Measurements from ENCODE around the gene CDC42EP2. TPM values are rescaled to one million over a fixed set of nuclear protein-coding genes. Genes with fewer than 3 reads are reported as not detected.

Gene CDC42EP2, protein sequence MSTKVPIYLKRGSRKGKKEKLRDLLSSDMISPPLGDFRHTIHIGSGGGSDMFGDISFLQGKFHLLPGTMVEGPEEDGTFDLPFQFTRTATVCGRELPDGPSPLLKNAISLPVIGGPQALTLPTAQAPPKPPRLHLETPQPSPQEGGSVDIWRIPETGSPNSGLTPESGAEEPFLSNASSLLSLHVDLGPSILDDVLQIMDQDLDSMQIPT
- 1 to 10 TPM in 1 of 2 donors, not detected in 1; 1.7 TPM for total RNA-seq

- ATAC-seq, result peak; percentile 96 to 98
- Mint-ChIP-seq H3K4me1 (ENCODE audit: low read depth in 2 of 2) (peaks cover 6% of the 10 kb centered on the region in 2 donors), H3K4me3 (peak within 1 kb of the TSS; percentile 65)
Measured at GRCh38 chr11:65314501-65315203, at the start of gene CDC42EP2. TSS of gene CDC42EP2 (plus strand) at chr11:65314866. CDS start at chr11:65320899, 6,033 bp downstream.

GRCh38 chr11:65266210-65266609, 48.5 kb upstream of the CDC42EP2 start:
- Mint-ChIP-seq H3K4me1 (ENCODE audit: low read depth in 2 of 2) (peaks cover 30 to 38% of the 10 kb centered on the region in 2 donors), H3K4me3 (no peak overlapping the region), H3K27me3 (no peaks in the 10 kb centered on the region), H3K9me3 (no peaks in the 10 kb centered on the region), H3K36me3 (peaks cover 25% of the 10 kb centered on the region), H3K27ac (peak overlapping the region in 1 of 2 donors; percentile 23)
- no peak for ATAC-seq
- no peak for DNase-seq (ENCODE audit: low spot score)

More at GRCh38 chr11:65314501-65315203, at the start of gene CDC42EP2:
- Mint-ChIP-seq H3K27ac (peak within 1 kb of the TSS in 1 of 2 donors; percentile 51), H3K9me3 (no peaks in the 10 kb centered on the region), H3K27me3 (peaks cover 0 to 9% of the 10 kb centered on the region in 2 donors), H3K36me3 (no peaks in the 10 kb centered on the region)
- DNase-seq (ENCODE audit: low spot score), result peak; percentile 84

DNA sequence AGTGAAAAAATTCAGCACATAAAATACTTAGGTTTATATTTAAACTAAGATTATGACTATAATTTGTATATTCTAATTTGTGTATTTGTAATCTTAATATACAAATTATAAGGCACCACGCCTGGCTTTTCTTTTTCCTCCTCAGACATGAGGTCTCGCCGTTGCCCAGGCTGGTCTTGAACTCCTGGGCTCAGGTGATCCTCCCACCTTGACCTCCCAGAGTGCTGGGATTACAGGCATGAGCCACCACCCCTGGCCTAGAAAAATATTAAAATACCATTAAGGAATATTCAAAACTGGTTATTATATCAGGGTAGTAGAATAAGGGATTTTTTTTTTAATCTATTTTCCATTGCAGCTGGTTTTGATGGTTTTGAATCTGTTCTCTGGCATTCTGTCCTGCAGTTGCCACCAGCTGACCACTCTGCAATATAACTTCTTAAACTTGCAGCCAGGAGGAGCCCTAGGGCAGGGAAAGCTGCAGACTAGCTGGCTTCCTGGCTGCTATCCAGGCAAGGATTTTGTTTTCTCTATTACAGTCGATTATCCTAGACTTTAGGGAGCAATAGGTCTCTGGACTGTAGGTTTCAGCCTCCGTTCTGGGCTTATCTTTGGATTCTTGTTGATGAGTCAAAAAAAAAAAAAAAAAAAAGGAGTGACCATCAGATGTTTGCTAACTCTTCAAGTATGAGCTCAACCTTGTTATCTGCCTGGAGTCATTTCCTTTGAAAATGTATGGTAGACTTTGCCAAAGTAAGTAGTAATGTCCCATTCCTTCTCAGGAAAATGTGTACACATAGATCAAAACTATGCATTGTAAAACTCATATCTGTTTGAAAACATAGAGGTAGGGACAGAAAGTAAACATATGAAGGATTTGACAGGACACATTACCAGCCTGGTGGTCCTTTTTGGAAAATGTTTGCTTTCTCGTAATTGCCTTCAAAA, 39.7 kb upstream of the CDC42EP2 start:
- peaks cover 28% of the 10 kb centered on the region for H3K36me3 Mint-ChIP-seq
- no peak overlapping the region for H3K4me3 Mint-ChIP-seq
- H3K27ac Mint-ChIP-seq, result no peak overlapping the region

DNA sequence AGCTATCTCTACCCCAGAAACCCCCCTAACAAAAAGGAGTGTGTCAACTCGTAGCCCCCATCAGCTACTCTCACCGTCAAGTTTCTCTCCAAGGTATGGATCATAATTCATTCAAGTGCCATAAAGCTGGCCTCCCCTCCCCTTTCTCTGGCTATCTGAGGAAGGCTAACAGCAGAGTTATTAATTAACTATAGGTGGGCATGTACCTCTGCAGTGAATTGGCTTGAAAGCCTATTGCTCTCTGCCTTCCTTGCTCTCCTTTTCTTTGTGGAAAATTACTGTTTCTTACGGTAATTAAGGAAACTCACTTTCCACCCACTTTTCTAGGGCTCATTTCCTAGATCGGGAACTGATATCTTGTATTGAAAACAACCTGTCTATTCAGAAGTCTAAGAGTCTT, 38.8 kb upstream of the CDC42EP2 start:
- Mint-ChIP-seq H3K4me3 (no peak overlapping the region), H3K9me3 (no peaks in the 10 kb centered on the region), H3K27ac (peak overlapping the region in 1 of 2 donors; percentile 35), H3K4me1 (ENCODE audit: low read depth in 2 of 2) (peaks cover 6 to 7% of the 10 kb centered on the region in 2 donors), H3K36me3 (peaks cover 23% of the 10 kb centered on the region), H3K27me3 (no peaks in the 10 kb centered on the region)
- DNase-seq (ENCODE audit: low spot score) (no peak), ATAC-seq (no peak)

More for the DNA sequence above, 39.7 kb upstream of the CDC42EP2 start:
- Mint-ChIP-seq H3K27me3 (no peaks in the 10 kb centered on the region), H3K4me1 (ENCODE audit: low read depth in 2 of 2) (peaks cover 5 to 7% of the 10 kb centered on the region in 2 donors), H3K9me3 (no peaks in the 10 kb centered on the region)
- DNase-seq (ENCODE audit: low spot score) (no peak), ATAC-seq (no peak)

GRCh38 chr11:65277631-65278277, 36.9 kb upstream of the CDC42EP2 start:
- DNase-seq (ENCODE audit: low spot score) (no peak), ATAC-seq (no peak)
- H3K4me3 Mint-ChIP-seq, result no peak overlapping the region
- no peaks in the 10 kb centered on the region for H3K27me3 Mint-ChIP-seq
- H3K36me3 Mint-ChIP-seq, result peaks cover 24% of the 10 kb centered on the region
- no peaks in the 10 kb centered on the region for H3K9me3 Mint-ChIP-seq
- no peak overlapping the region for H3K27ac Mint-ChIP-seq
- H3K4me1 Mint-ChIP-seq (ENCODE audit: low read depth in 2 of 2), result peaks cover 6 to 7% of the 10 kb centered on the region in 2 donors

DNA sequence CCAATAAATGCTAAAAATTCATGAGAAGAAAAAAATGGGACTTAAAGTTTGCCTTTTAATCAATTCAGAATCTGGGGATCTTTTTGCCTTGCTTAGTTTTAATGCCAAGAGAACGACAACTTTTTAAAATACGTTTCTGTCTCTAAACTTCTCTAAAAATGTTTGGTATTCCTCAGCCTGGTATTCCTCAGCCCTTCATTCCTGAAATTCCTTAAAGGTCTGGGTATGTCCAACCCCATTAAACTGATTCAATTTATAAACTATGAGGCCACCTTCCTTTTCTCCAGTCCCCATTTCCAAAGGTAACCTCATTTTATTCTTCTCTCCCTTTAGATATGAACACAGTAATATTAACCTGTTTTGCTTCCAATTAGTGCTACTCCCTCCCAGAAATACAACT, 36.3 kb upstream of the CDC42EP2 start:
- Mint-ChIP-seq H3K36me3 (peaks cover 24% of the 10 kb centered on the region), H3K4me3 (no peak overlapping the region), H3K4me1 (ENCODE audit: low read depth in 2 of 2) (peaks cover 6 to 7% of the 10 kb centered on the region in 2 donors), H3K9me3 (no peaks in the 10 kb centered on the region), H3K27me3 (no peaks in the 10 kb centered on the region), H3K27ac (no peak overlapping the region)
- no peak for ATAC-seq
- DNase-seq (ENCODE audit: low spot score), result no peak

DNA sequence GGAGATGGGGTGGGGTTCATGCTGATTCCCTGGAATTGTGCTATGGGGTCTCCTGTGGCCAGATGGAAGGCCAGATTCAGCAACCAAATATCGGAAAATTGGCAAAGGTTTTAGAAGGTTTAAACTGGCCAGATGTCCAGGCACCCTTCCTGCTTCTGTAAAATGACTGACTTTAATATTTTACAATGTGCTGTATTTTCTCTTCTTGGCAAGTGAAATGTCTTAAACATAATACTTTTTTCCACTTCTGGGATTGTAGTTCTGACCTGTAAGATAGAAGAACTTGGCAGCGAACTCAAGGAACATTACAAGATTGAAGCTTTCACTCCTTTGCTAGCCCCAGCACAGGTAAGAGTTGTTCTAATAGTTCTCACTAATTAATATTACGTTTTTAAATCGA, 35.4 kb upstream of the CDC42EP2 start:
- no peak overlapping the region for H3K4me3 Mint-ChIP-seq
- H3K9me3 Mint-ChIP-seq, result no peaks in the 10 kb centered on the region
- peaks cover 24% of the 10 kb centered on the region for H3K36me3 Mint-ChIP-seq

DNA sequence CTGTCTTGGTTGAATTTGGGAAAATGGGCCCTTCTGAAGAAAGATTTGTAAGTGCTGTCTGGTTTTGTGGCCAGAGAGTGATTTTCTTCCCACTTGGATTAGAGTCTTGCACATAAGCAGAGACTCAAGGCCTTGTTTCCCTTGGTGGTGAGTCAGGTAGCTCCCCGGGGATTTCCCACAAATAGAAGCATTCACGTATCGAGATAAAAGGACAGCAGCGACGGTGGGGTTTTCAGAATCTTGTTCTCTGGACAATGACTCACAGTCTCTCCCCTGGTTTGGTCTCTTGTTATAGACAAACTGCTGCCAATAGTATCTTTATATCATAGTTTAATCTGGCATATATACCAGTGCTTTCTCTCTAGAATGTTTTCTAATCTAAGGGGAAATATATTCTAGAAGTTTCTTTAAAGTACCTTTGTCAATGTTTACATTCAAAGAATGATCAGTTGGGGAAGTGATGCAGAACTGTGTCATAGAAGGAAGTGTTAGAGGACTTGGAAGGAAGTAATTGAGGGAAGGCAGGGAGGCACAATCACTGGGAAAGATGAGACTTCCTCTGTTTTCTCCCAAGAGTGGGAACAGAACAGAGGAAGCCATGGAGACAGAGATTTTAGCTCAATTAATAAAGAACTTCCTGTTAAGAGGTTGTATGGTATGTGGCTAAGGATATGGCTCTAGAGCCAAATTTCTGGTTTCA, 34.8 kb upstream of the CDC42EP2 start:
- ATAC-seq (peak in 1 of 2 donors; percentile 49), DNase-seq (ENCODE audit: low spot score) (no peak)
- Mint-ChIP-seq H3K27me3 (no peaks in the 10 kb centered on the region), H3K9me3 (no peaks in the 10 kb centered on the region), H3K27ac (peak overlapping the region; percentile 8 to 39), H3K4me3 (peak overlapping the region; percentile 4), H3K4me1 (ENCODE audit: low read depth in 2 of 2) (peaks cover 6 to 7% of the 10 kb centered on the region in 2 donors), H3K36me3 (peaks cover 24% of the 10 kb centered on the region)

More for the DNA sequence above, 35.4 kb upstream of the CDC42EP2 start:
- Mint-ChIP-seq H3K4me1 (ENCODE audit: low read depth in 2 of 2) (peaks cover 6 to 7% of the 10 kb centered on the region in 2 donors), H3K27ac (peak overlapping the region; percentile 8 to 39), H3K27me3 (no peaks in the 10 kb centered on the region)
- DNase-seq (ENCODE audit: low spot score), result no peak
- ATAC-seq, result no peak

DNA sequence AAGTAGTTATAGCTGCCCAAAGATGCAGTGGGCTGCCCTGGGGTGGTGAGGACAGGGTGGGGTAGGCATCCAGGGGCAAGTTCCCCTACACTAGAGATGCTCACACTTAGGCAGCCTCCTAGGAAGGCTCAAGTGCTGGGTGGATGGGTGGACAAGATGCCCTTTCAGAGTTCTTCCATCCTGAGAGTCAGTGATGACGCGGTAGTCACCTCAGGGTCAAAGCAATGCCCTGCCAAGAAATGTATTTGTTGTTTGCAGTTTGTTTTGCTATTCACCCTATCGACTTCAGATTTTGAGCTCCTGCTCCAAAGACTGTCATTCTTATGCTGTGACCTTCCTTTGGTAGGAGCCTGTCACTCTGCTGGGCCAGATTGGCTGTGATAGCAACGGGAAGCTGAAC, 34.0 kb upstream of the CDC42EP2 start:
- Mint-ChIP-seq H3K4me3 (no peak overlapping the region), H3K27me3 (no peaks in the 10 kb centered on the region), H3K4me1 (ENCODE audit: low read depth in 2 of 2) (peaks cover 6 to 7% of the 10 kb centered on the region in 2 donors), H3K9me3 (no peaks in the 10 kb centered on the region), H3K36me3 (peaks cover 24% of the 10 kb centered on the region), H3K27ac (no peak overlapping the region)
- ATAC-seq (no peak), DNase-seq (ENCODE audit: low spot score) (no peak)

DNA sequence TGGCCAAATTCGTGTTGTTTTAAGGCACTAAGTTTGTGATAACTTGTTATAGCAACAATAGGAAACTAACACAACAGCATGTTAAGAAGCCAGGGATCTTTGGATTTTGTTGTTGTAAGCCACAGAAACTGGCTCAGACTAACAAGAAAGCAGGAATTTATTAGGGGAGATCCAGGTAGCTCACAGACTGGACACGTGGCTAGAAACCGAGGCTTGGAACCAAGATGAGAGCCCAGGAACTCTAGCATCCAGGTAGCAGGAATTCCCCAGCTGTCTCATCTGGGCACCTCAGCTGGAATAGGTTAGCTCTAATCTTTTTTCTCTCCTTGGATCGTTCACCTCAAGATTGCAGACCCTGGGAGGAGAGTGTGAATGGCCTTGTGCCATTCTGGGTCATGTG, 28.0 kb upstream of the CDC42EP2 start:
- Mint-ChIP-seq H3K4me1 (ENCODE audit: low read depth in 2 of 2) (peaks cover 5 to 9% of the 10 kb centered on the region in 2 donors), H3K27ac (no peak overlapping the region), H3K36me3 (peaks cover 29% of the 10 kb centered on the region), H3K9me3 (no peaks in the 10 kb centered on the region), H3K4me3 (no peak overlapping the region), H3K27me3 (no peaks in the 10 kb centered on the region)
- DNase-seq (ENCODE audit: low spot score), result no peak
- ATAC-seq, result no peak

DNA sequence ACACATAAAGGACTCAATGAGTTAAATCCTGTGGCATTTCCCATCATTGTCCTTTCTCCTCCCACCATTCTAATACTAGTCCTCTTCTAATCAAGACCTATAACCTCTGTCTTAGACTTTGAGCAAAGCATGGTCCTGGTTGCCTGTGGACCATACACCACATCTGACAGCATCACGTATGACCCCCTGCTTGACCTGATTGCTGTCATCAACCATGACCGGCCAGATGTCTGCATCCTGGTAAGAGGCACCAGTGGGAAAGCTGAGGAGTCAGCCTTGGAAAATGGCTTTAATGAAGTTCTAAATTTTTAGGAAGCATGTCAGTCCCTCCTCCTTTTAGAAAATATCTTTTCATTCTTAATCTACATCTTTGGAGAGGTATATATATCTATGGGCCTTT, 27.1 kb upstream of the CDC42EP2 start:
- H3K4me1 Mint-ChIP-seq (ENCODE audit: low read depth in 2 of 2), result peaks cover 5 to 9% of the 10 kb centered on the region in 2 donors
- no peaks in the 10 kb centered on the region for H3K27me3 Mint-ChIP-seq
- H3K36me3 Mint-ChIP-seq, result peaks cover 23% of the 10 kb centered on the region
- H3K27ac Mint-ChIP-seq, result no peak overlapping the region
- ATAC-seq, result no peak
- no peaks in the 10 kb centered on the region for H3K9me3 Mint-ChIP-seq
- H3K4me3 Mint-ChIP-seq, result no peak overlapping the region
- no peak for DNase-seq (ENCODE audit: low spot score)

DNA sequence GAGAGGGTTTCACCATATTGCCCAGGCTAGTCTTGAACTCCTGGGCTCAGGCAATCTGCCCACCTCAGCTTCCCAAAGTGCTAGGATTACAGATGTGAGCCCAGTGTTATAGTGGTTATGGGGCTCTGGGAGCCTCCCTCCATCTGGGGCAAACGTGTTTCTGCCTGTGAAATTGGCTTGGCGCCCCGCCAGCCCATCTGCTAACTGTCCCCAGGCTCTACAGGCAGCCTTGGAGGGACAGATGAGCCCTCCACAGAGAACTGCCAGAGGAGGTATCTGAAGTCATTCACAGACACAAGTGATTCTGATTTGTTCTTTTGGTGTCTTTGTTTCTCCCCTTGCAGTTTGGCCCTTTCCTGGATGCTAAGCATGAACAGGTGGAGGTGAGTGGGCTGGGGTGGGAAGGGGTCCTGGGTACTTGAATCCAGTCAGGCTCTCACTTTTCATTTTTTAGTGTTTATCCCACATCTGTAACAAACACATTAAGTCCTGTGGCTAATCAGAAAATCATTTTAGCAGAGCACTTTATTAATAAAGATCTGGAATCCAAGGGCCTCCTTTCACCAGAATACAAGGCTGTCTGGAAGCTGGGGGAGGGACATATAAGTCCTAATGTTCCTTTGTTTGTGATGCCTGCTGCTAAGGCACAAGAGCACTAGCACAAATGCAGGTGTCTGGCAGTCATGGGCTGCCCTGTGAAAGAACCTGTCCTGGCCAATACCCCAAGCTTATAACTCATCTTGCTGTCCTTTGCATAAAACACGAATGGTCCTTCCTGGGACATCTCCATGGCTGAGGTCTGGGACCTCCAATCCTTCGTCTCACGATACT, 25.7 kb upstream of the CDC42EP2 start:
- H3K27me3 Mint-ChIP-seq, result no peaks in the 10 kb centered on the region
- no peak overlapping the region for H3K4me3 Mint-ChIP-seq
- DNase-seq (ENCODE audit: low spot score) (no peak), ATAC-seq (no peak)
- no peaks in the 10 kb centered on the region for H3K9me3 Mint-ChIP-seq
- H3K36me3 Mint-ChIP-seq, result peaks cover 23% of the 10 kb centered on the region
- peak overlapping the region in 1 of 2 donors; percentile 3 for H3K27ac Mint-ChIP-seq
- H3K4me1 Mint-ChIP-seq (ENCODE audit: low read depth in 2 of 2), result peaks cover 5 to 9% of the 10 kb centered on the region in 2 donors

Data from natural killer cell treated with Interleukin-12 subunit alpha and Interleukin-12 subunit beta and Interleukin-15 and Interleukin-18, amount 100 ng/mL, for 72 hours (primary cell).